ENCODE results near the gene SHH.

- TF ChIP-seq CTCF (conservative IDR thresholded peaks at IDR 0.05; ENCODE audit: low read depth, low read length) (no peak), BHLHE40 (IDR thresholded peaks at IDR 0.05; ENCODE audit: low read depth, low read length) (no peak), RAD21 (IDR thresholded peaks at IDR 0.05; ENCODE audit: low read length) (no peak), MXI1 (IDR thresholded peaks at IDR 0.05; ENCODE audit: borderline replicate concordance, low read depth, low read length) (no peak)
Observed at GRCh38 chr7:155778349-155778748, 33.9 kb downstream of the SHH start.
